Measurements from ENCODE around the gene SH3GL2.
"Not testable (repeated sequence)": the region's sequence is repeated elsewhere in the genome, so short reads cannot be mapped to it uniquely, and the experiment has no call there.

The SH3GL2 gene

GRCh38 chr9:17752021-17752420 lies 173.2 kb downstream of the SH3GL2 start:
- H3K27ac ChIP-seq (ENCODE audit: low read depth, low read length) = no peak overlapping the region
- no peak overlapping the region for H3K4me2 ChIP-seq (ENCODE audit: low read length)
- no peak overlapping the region for H4K5ac ChIP-seq (ENCODE audit: low read length)
- no peak overlapping the region for H3K56ac ChIP-seq (ENCODE audit: low read length)
- H3K9ac ChIP-seq (ENCODE audit: low read length) = no peak overlapping the region
- no peak overlapping the region for H2BK5ac ChIP-seq (ENCODE audit: low read length)
- no peaks in the 10 kb centered on the region for H3K79me1 ChIP-seq (ENCODE audit: low read length)
- no peak overlapping the region for H3K4ac ChIP-seq (ENCODE audit: low read depth, low read length)
- H3K18ac ChIP-seq (ENCODE audit: low read length) = no peak overlapping the region
- no peak overlapping the region for H2BK15ac ChIP-seq (replicated peaks; ENCODE audit: low read depth)
- DNase-seq = no peak
- no CpG with 5 or more reads among the region's 3 CpGs for WGBS (ENCODE audit: extremely low coverage, insufficient coverage, low lambda C conversion rate)
- no peak overlapping the region for H3K23ac ChIP-seq (ENCODE audit: low read length)
- no peaks in the 10 kb centered on the region for H3K4me1 ChIP-seq (ENCODE audit: control insufficient read depth, low read depth, low read length)
- H2AK5ac ChIP-seq (ENCODE audit: low read length) = no peak overlapping the region
- no peak overlapping the region for H4K8ac ChIP-seq (ENCODE audit: low read depth, low read length)
- H3K27me3 ChIP-seq (ENCODE audit: insufficient read depth, low read length, poor library complexity) = no peaks in the 10 kb centered on the region
- H3K79me2 ChIP-seq (ENCODE audit: control insufficient read depth, insufficient read depth, low read length) = no peaks in the 10 kb centered on the region
- H2BK120ac ChIP-seq (ENCODE audit: low read depth, low read length) = no peak overlapping the region
- H3K4me3 ChIP-seq (ENCODE audit: low read length) = no peak overlapping the region
- H3K36me3 ChIP-seq (ENCODE audit: control insufficient read depth, insufficient read depth, low read length) = no peaks in the 10 kb centered on the region

- no peak overlapping the region for H3K4ac ChIP-seq (ENCODE audit: low read depth, low read length)
- no peaks in the 10 kb centered on the region for H3K79me1 ChIP-seq (ENCODE audit: low read length)
- H2BK5ac ChIP-seq (ENCODE audit: low read length) = no peak overlapping the region
- H4K8ac ChIP-seq (ENCODE audit: low read depth, low read length) = no peak overlapping the region
- H3K56ac ChIP-seq (ENCODE audit: low read length) = no peak overlapping the region
- H2AK5ac ChIP-seq (ENCODE audit: low read length) = no peak overlapping the region
- DNase-seq = no peak
- H3K27ac ChIP-seq (ENCODE audit: low read depth, low read length) = no peak overlapping the region
- no peaks in the 10 kb centered on the region for H3K27me3 ChIP-seq (ENCODE audit: insufficient read depth, low read length, poor library complexity)
- no peak overlapping the region for H2BK15ac ChIP-seq (replicated peaks; ENCODE audit: low read depth)
- H3K4me1 ChIP-seq (ENCODE audit: control insufficient read depth, low read depth, low read length) = no peaks in the 10 kb centered on the region
- no peak overlapping the region for H3K4me3 ChIP-seq (ENCODE audit: low read length)
- no peak overlapping the region for H2BK120ac ChIP-seq (ENCODE audit: low read depth, low read length)
- H4K5ac ChIP-seq (ENCODE audit: low read length) = no peak overlapping the region
- no peak overlapping the region for H3K23ac ChIP-seq (ENCODE audit: low read length)
- no peak overlapping the region for H3K18ac ChIP-seq (ENCODE audit: low read length)
- no peak overlapping the region for H3K9ac ChIP-seq (ENCODE audit: low read length)
- H3K36me3 ChIP-seq (ENCODE audit: control insufficient read depth, insufficient read depth, low read length) = no peaks in the 10 kb centered on the region
- no CpG with 5 or more reads among the region's 2 CpGs for WGBS (ENCODE audit: extremely low coverage, insufficient coverage, low lambda C conversion rate)
- H3K79me2 ChIP-seq (ENCODE audit: control insufficient read depth, insufficient read depth, low read length) = no peaks in the 10 kb centered on the region
- no peak overlapping the region for H3K4me2 ChIP-seq (ENCODE audit: low read length)
Observed at GRCh38 chr9:17757816-17758215, 178.9 kb downstream of the SH3GL2 start.

- Histone ChIP-seq H2BK5ac (ENCODE audit: low read length) (no peak overlapping the region), H3K27ac (ENCODE audit: low read depth, low read length) (no peak overlapping the region), H2BK15ac (replicated peaks; ENCODE audit: low read depth) (no peak overlapping the region), H3K79me2 (ENCODE audit: control insufficient read depth, insufficient read depth, low read length) (no peaks in the 10 kb centered on the region), H4K8ac (ENCODE audit: low read depth, low read length) (no peak overlapping the region), H3K79me1 (ENCODE audit: low read length) (no peaks in the 10 kb centered on the region), H3K36me3 (ENCODE audit: control insufficient read depth, insufficient read depth, low read length) (no peaks in the 10 kb centered on the region), H3K4ac (ENCODE audit: low read depth, low read length) (no peak overlapping the region), H4K5ac (ENCODE audit: low read length) (no peak overlapping the region), H3K4me1 (ENCODE audit: control insufficient read depth, low read depth, low read length) (no peaks in the 10 kb centered on the region), H2AK5ac (ENCODE audit: low read length) (no peak overlapping the region), H3K4me3 (ENCODE audit: low read length) (no peak overlapping the region), H3K4me2 (ENCODE audit: low read length) (no peak overlapping the region), H2BK120ac (ENCODE audit: low read depth, low read length) (no peak overlapping the region), H3K27me3 (ENCODE audit: insufficient read depth, low read length, poor library complexity) (no peaks in the 10 kb centered on the region), H3K9ac (ENCODE audit: low read length) (no peak overlapping the region), H3K23ac (ENCODE audit: low read length) (no peak overlapping the region), H3K56ac (ENCODE audit: low read length) (no peak overlapping the region), H3K18ac (ENCODE audit: low read length) (no peak overlapping the region)
- WGBS (ENCODE audit: extremely low coverage, insufficient coverage, low lambda C conversion rate) = no CpG with 5 or more reads among the region's 2 CpGs
- DNase-seq = no peak
Observed at GRCh38 chr9:17760250-17760649, 181.4 kb downstream of the SH3GL2 start.

- Histone ChIP-seq H2BK120ac (ENCODE audit: low read depth, low read length) (no peak overlapping the region), H3K4me1 (ENCODE audit: control insufficient read depth, low read depth, low read length) (no peaks in the 10 kb centered on the region), H2BK15ac (replicated peaks; ENCODE audit: low read depth) (no peak overlapping the region), H3K4ac (ENCODE audit: low read depth, low read length) (no peak overlapping the region), H3K4me2 (ENCODE audit: low read length) (no peak overlapping the region), H2AK5ac (ENCODE audit: low read length) (no peak overlapping the region), H3K9ac (ENCODE audit: low read length) (no peak overlapping the region), H4K5ac (ENCODE audit: low read length) (no peak overlapping the region), H3K4me3 (ENCODE audit: low read length) (no peak overlapping the region), H3K18ac (ENCODE audit: low read length) (no peak overlapping the region), H3K23ac (ENCODE audit: low read length) (no peak overlapping the region), H3K79me2 (ENCODE audit: control insufficient read depth, insufficient read depth, low read length) (no peaks in the 10 kb centered on the region), H3K79me1 (ENCODE audit: low read length) (no peaks in the 10 kb centered on the region), H3K27me3 (ENCODE audit: insufficient read depth, low read length, poor library complexity) (no peaks in the 10 kb centered on the region), H2BK5ac (ENCODE audit: low read length) (no peak overlapping the region), H3K56ac (ENCODE audit: low read length) (no peak overlapping the region), H3K36me3 (ENCODE audit: control insufficient read depth, insufficient read depth, low read length) (no peaks in the 10 kb centered on the region), H4K8ac (ENCODE audit: low read depth, low read length) (no peak overlapping the region), H3K27ac (ENCODE audit: low read depth, low read length) (no peak overlapping the region)
- WGBS (ENCODE audit: extremely low coverage, insufficient coverage, low lambda C conversion rate) = no CpG with 5 or more reads among the region's 6 CpGs
- DNase-seq = no peak
Observed at GRCh38 chr9:17761984-17762676, 183.3 kb downstream of the SH3GL2 start.

- Histone ChIP-seq H4K5ac (ENCODE audit: low read length) (no peak overlapping the region), H2BK120ac (ENCODE audit: low read depth, low read length) (no peak overlapping the region), H3K18ac (ENCODE audit: low read length) (no peak overlapping the region), H3K36me3 (ENCODE audit: control insufficient read depth, insufficient read depth, low read length) (no peaks in the 10 kb centered on the region), H3K79me2 (ENCODE audit: control insufficient read depth, insufficient read depth, low read length) (no peaks in the 10 kb centered on the region), H3K4ac (ENCODE audit: low read depth, low read length) (no peak overlapping the region), H4K8ac (ENCODE audit: low read depth, low read length) (no peak overlapping the region), H3K56ac (ENCODE audit: low read length) (no peak overlapping the region), H2BK5ac (ENCODE audit: low read length) (no peak overlapping the region), H3K27ac (ENCODE audit: low read depth, low read length) (no peak overlapping the region), H3K4me2 (ENCODE audit: low read length) (no peak overlapping the region), H3K79me1 (ENCODE audit: low read length) (no peaks in the 10 kb centered on the region), H3K27me3 (ENCODE audit: insufficient read depth, low read length, poor library complexity) (no peaks in the 10 kb centered on the region), H3K23ac (ENCODE audit: low read length) (no peak overlapping the region), H2BK15ac (replicated peaks; ENCODE audit: low read depth) (no peak overlapping the region), H2AK5ac (ENCODE audit: low read length) (no peak overlapping the region), H3K9ac (ENCODE audit: low read length) (no peak overlapping the region), H3K4me1 (ENCODE audit: control insufficient read depth, low read depth, low read length) (no peaks in the 10 kb centered on the region), H3K4me3 (ENCODE audit: low read length) (no peak overlapping the region)
- no CpG with 5 or more reads among the region's 3 CpGs for WGBS (ENCODE audit: extremely low coverage, insufficient coverage, low lambda C conversion rate)
- no peak for DNase-seq
Observed at GRCh38 chr9:17764306-17764705, 185.4 kb downstream of the SH3GL2 start.

GRCh38 chr9:17765131-17765530 lies 186.3 kb downstream of the SH3GL2 start:
- not testable (repeated sequence) for H3K4me1 ChIP-seq (ENCODE audit: control insufficient read depth, low read depth, low read length); DNase-seq; H4K5ac ChIP-seq (ENCODE audit: low read length); H4K8ac ChIP-seq (ENCODE audit: low read depth, low read length); H3K9ac ChIP-seq (ENCODE audit: low read length); H3K18ac ChIP-seq (ENCODE audit: low read length); H3K23ac ChIP-seq (ENCODE audit: low read length); H3K79me1 ChIP-seq (ENCODE audit: low read length); H2BK5ac ChIP-seq (ENCODE audit: low read length); H3K56ac ChIP-seq (ENCODE audit: low read length); H3K4me3 ChIP-seq (ENCODE audit: low read length); H3K79me2 ChIP-seq (ENCODE audit: control insufficient read depth, insufficient read depth, low read length); H3K36me3 ChIP-seq (ENCODE audit: control insufficient read depth, insufficient read depth, low read length); H2BK120ac ChIP-seq (ENCODE audit: low read depth, low read length); H3K27ac ChIP-seq (ENCODE audit: low read depth, low read length); H3K4me2 ChIP-seq (ENCODE audit: low read length); H2AK5ac ChIP-seq (ENCODE audit: low read length); H3K4ac ChIP-seq (ENCODE audit: low read depth, low read length); H3K27me3 ChIP-seq (ENCODE audit: insufficient read depth, low read length, poor library complexity); H2BK15ac ChIP-seq (replicated peaks; ENCODE audit: low read depth)
- WGBS (ENCODE audit: extremely low coverage, insufficient coverage, low lambda C conversion rate) = no CpG with 5 or more reads among the region's 4 CpGs

All from mesendoderm (in vitro differentiated cells).